Endothelial cell (in vitro differentiated cells): ENCODE results near the gene TBL1X. TPM values are rescaled to one million over a fixed set of nuclear protein-coding genes. Genes with fewer than 3 reads are reported as not detected.

Source experiments
- DNase-seq: peaks from one replicate; pipeline ENCODE4 v3.0.0; 2021; ENCODE audit warnings: low spot score
- H3K27ac Mint-ChIP-seq: one replicate; pipeline ENCODE4 v1.8.0; 2021; ENCODE audit warnings: mixed read lengths, inconsistent platforms; ENCODE audit not compliant: unreplicated experiment
- H3K27me3 Mint-ChIP-seq: one replicate; pipeline ENCODE4 v1.8.0; 2021; ENCODE audit warnings: mild to moderate bottlenecking, moderate library complexity, mixed read lengths, inconsistent platforms; ENCODE audit not compliant: unreplicated experiment
- H3K36me3 Mint-ChIP-seq: one replicate; pipeline ENCODE4 v1.8.0; 2021; ENCODE audit warnings: mild to moderate bottlenecking, low read depth, mixed read lengths, inconsistent platforms; ENCODE audit not compliant: unreplicated experiment
- H3K4me1 Mint-ChIP-seq: one replicate; pipeline ENCODE4 v1.8.0; 2021; ENCODE audit warnings: mild to moderate bottlenecking, mixed read lengths, inconsistent platforms; ENCODE audit not compliant: unreplicated experiment
- H3K4me3 Mint-ChIP-seq: one replicate; pipeline ENCODE4 v1.8.0; 2021; ENCODE audit warnings: mild to moderate bottlenecking, mixed read lengths, inconsistent platforms; ENCODE audit not compliant: unreplicated experiment
- H3K9me3 Mint-ChIP-seq: one replicate; pipeline ENCODE4 v1.8.0; 2021; ENCODE audit warnings: mixed read lengths, inconsistent platforms; ENCODE audit not compliant: unreplicated experiment
- total RNA-seq: library from RNA; stranded (reverse); fragmentation: NEBNext Ultra II Directional; extraction: Animal tissue kit (Norgen Biotek cat#: 25700); gene quantifications from one replicate; pipeline ENCODE4 v1.2.1, GENCODE V29; 2021; ENCODE audit not compliant: unreplicated experiment
- TF ChIP-seq, protein P1 (sequence below): fragments of 200-600 bp; sonication (generic); IDR thresholded peaks from one replicate; pipeline ENCODE4 v1.5.0; 2021; ENCODE audit warnings: antibody characterized with exemption; ENCODE audit not compliant: unreplicated experiment

TBL1X gene
- total RNA-seq, 1 donor from 2014 or later: 19.4 TPM

DNA sequence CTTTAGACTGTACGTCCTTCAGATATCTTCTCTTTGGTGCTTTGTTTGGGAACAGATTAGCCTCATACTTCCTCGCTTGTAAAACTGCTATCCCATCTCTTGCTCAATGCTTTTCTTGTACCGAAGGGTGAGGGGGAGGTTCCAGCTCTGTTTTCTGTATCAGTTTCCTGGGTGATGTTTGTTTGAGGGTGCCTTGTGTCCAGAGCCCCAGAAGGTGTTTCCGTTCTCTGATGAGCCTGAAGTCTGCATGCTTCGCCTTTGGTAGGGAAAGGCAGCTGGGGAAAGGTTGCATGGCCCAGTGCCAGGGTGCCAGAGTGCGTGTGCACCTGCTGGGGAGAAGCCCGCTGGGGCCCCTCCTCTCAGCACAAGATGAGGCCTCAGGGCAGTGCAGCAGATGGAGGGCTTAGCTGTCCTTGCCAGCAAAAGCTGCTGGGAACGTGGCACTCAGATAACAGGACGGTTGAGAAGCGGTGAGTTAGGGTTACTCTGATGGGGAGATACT, 73.7 kb downstream of the TBL1X start:
- peaks cover 6% of the 10 kb centered on the region for H3K27me3 Mint-ChIP-seq

DNA sequence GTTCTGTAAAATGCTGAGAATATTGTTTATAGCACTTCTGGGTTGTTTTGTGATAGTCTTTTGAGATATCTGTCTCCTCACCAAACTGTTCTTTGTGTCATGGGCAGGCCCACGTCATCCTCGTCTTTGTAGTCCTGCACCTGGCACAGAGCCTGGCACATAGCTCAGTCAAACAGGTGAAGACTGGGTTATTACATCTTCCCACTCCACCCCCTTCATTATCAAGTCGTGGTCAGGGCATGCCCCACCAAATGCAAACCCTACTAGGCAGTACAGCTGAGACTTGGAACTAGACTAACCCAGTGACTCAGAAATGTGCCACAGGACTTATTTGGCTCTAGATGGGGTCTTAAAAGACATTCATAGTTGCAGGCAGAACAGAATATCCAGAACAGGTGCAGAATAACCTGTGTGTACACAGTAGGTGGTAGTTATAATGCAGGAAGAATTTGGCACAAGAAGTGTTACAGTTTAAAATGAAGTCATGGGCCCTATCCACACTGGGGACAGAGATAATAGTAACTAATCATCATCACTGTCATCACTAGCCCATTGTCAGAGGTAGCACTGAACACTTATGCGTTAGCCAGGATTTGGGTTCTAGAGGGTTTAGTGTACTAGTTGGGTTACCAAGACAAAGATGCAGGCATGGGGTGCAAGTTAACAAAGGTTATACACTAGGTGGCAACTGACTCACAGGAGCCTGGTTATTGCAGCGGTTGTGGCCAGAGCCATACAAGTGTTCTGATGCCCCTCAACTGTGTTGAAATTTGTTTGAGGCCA, 74.9 kb downstream of the TBL1X start:
- Mint-ChIP-seq H3K36me3 (peaks cover 4% of the 10 kb centered on the region), H3K4me3 (no peak overlapping the region), H3K9me3 (no peaks in the 10 kb centered on the region), H3K27me3 (peaks cover 6% of the 10 kb centered on the region), H3K27ac (no peak overlapping the region), H3K4me1 (peaks cover 8% of the 10 kb centered on the region)
- TF ChIP-seq, protein P1, sequence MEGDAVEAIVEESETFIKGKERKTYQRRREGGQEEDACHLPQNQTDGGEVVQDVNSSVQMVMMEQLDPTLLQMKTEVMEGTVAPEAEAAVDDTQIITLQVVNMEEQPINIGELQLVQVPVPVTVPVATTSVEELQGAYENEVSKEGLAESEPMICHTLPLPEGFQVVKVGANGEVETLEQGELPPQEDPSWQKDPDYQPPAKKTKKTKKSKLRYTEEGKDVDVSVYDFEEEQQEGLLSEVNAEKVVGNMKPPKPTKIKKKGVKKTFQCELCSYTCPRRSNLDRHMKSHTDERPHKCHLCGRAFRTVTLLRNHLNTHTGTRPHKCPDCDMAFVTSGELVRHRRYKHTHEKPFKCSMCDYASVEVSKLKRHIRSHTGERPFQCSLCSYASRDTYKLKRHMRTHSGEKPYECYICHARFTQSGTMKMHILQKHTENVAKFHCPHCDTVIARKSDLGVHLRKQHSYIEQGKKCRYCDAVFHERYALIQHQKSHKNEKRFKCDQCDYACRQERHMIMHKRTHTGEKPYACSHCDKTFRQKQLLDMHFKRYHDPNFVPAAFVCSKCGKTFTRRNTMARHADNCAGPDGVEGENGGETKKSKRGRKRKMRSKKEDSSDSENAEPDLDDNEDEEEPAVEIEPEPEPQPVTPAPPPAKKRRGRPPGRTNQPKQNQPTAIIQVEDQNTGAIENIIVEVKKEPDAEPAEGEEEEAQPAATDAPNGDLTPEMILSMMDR: no peak
- no peak for DNase-seq

More for the DNA sequence above, 73.7 kb downstream of the TBL1X start:
- no peak overlapping the region for H3K27ac Mint-ChIP-seq
- H3K36me3 Mint-ChIP-seq: peaks cover 4% of the 10 kb centered on the region
- TF ChIP-seq, protein P1: no peak
- peaks cover 11% of the 10 kb centered on the region for H3K4me1 Mint-ChIP-seq
- H3K4me3 Mint-ChIP-seq: no peak overlapping the region
- H3K9me3 Mint-ChIP-seq: no peaks in the 10 kb centered on the region
- DNase-seq: no peak

DNA sequence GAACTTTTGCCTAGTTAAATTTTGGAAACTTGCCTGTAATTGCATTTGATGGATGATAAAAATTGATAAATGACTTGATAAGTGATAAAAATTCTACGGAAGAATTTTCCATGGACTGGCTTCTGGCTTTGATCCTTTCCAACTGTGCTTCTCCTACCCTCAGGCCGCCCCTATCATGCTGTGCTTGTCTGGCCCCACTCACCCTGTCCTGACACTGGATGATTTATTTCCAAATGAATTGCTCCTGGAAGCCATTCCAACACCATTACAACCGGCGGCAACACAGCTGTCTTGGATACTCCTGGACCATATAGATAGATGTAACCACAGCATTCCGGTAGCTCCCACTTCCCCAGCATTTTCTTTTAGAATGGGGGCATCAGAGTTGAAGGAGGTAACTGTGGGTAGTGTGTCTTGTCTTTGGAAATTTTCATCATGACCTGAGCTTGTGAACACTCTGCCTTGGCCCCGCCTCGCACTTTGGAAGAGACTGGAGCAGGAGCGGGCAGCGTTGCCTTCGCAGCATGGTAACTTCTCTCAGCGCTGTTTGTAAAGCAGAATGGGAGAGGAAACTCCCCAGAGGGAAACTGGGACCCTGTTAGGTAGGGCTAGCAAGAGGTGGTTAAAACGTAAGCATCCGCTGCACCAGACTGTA, 77.4 kb downstream of the TBL1X start:
- no peak overlapping the region for H3K27ac Mint-ChIP-seq
- peaks cover 5% of the 10 kb centered on the region for H3K27me3 Mint-ChIP-seq
- H3K36me3 Mint-ChIP-seq: peaks cover 2% of the 10 kb centered on the region
- no peak overlapping the region for H3K4me3 Mint-ChIP-seq
- H3K4me1 Mint-ChIP-seq: no peaks in the 10 kb centered on the region
- no peak for DNase-seq
- TF ChIP-seq, protein P1: no peak
- H3K9me3 Mint-ChIP-seq: no peaks in the 10 kb centered on the region

DNA sequence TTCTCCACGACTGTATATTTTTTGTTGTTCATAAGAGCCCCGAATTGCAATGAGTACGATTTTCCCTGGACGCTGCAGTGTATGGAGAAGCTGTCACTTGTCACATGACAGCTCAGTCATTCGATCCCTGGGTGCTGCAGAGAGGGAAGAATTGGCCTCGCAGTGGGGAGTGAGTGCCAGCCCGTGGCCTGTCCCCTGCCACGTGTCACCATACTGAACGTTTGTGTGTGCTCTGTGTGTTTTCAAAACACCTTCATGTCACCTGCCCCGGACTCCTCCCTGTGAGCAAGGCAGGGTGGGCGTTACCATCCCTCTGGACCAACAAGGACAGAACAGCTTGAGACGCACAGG, 77.9 kb downstream of the TBL1X start:
- Mint-ChIP-seq H3K27me3 (peaks cover 4% of the 10 kb centered on the region), H3K9me3 (no peaks in the 10 kb centered on the region), H3K27ac (no peak overlapping the region), H3K4me1 (no peaks in the 10 kb centered on the region), H3K36me3 (no peaks in the 10 kb centered on the region), H3K4me3 (no peak overlapping the region)
- TF ChIP-seq, protein P1: no peak
- DNase-seq: no peak

DNA sequence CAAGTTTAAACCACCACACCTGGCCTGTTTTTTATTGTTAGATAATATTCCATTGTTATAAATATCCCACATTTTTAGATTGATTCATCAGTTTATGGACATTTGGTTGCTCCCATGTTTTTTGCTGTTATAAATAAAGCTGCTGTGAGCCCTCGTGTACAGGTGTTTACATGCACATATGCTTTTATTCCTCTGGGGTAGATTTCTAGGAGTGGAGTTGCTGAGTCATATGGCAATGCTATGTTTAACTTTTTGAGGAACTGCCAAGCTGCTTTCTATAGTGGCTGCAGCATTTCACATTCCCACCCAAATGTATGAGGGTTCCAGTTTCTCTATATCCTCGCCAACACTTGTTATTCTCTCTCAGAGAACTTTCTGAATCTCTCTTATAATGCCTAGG, 90.5 kb downstream of the TBL1X start:
- peaks cover 1% of the 10 kb centered on the region for H3K27me3 Mint-ChIP-seq
- no peaks in the 10 kb centered on the region for H3K9me3 Mint-ChIP-seq
- H3K4me3 Mint-ChIP-seq: no peak overlapping the region
- no peaks in the 10 kb centered on the region for H3K36me3 Mint-ChIP-seq
- no peak overlapping the region for H3K27ac Mint-ChIP-seq
- no peak for DNase-seq
- TF ChIP-seq, protein P1: no peak
- no peaks in the 10 kb centered on the region for H3K4me1 Mint-ChIP-seq
